Tibial nerve (tissue), 4 donors: ENCODE results near the gene SLC9A2. TPM values are rescaled to one million over a fixed set of nuclear protein-coding genes. Genes with fewer than 3 reads are reported as not detected.

ENCODE experiments used
- DNase-seq, 2 donors: peaks; one replicate each; pipeline ENCODE4 v3.0.0-alpha.2; 2019; ENCODE audit warnings: low spot score in 2 of 2
- H3K27ac ChIP-seq, 4 donors: fragments of 200-600 bp; sonication (generic) in 3 of 4; one replicate each; pipeline ENCODE4 v1.5.1; 2017 to 2019; ENCODE audit warnings: mild to moderate bottlenecking in 1 of 4
- H3K27me3 ChIP-seq, 2 donors: fragments of 200-600 bp; sonication (generic) in 1 of 2; one replicate each; pipeline versions ENCODE4 v1.5.1 to v1.6.0; 2017 to 2019
- H3K36me3 ChIP-seq, 3 donors: fragments of 200-600 bp; sonication (generic); one replicate each; pipeline ENCODE4 v1.5.1; 2018 to 2019
- H3K4me1 ChIP-seq, 4 donors: fragments of 200-600 bp; sonication (generic) in 3 of 4; one replicate each; pipeline ENCODE4 v1.5.1; 2017 to 2019
- H3K4me3 ChIP-seq, 4 donors: fragments of 200-600 bp; sonication (generic) in 3 of 4; one replicate each; pipeline ENCODE4 v1.5.1; 2017 to 2019; ENCODE audit warnings: mild to moderate bottlenecking in 1 of 4, moderate library complexity in 1 of 4
- H3K9me3 ChIP-seq, 4 donors: fragments of 200-600 bp; sonication (generic) in 3 of 4; one replicate each; pipeline ENCODE4 v1.5.1; 2017 to 2019
- EP300 ChIP-seq, 2 donors: sonication (generic); formaldehyde crosslinking; IDR thresholded peaks; one replicate each; pipeline ENCODE4 v1.6.1; 2017; ENCODE audit warnings: antibody characterized with exemption in 2 of 2, mild to moderate bottlenecking in 1 of 2
- POLR2A ChIP-seq, 2 donors: fragments of 450-650 bp; IDR thresholded peaks; one replicate each; pipeline ENCODE4 v1.6.1; 2017; ENCODE audit warnings: antibody characterized with exemption in 2 of 2, mild to moderate bottlenecking in 2 of 2, moderate library complexity in 2 of 2
- WGBS, 2 donors: methylation state at CpG; one replicate each; pipeline ENCODE4 v1.1.5; 2018; 5-methylcytosine and 5-hydroxymethylcytosine counted together
- total RNA-seq, 4 donors: library from RNA; depleted of rRNA; stranded (reverse); fragments of >200 nt; gene quantifications; one replicate each; pipeline ENCODE4 v1.1.0, GENCODE V29; 2016
- TF ChIP-seq, protein P1 (sequence below), 5 experiments: fragments of 200-600 bp in 3 of 5; fragments of 450-650 bp in 2 of 5; sonication (generic) in 3 of 5; IDR thresholded peaks; one replicate each; pipeline ENCODE4 v1.5.1; 2016 to 2019; ENCODE audit warnings: antibody characterized with exemption in 5 of 5, mild to moderate bottlenecking in 3 of 5, moderate library complexity in 2 of 5

SLC9A2 gene
- total RNA-seq, 4 donors from 2014 or later, result under 0.01 TPM; not detected in 3

DNA sequence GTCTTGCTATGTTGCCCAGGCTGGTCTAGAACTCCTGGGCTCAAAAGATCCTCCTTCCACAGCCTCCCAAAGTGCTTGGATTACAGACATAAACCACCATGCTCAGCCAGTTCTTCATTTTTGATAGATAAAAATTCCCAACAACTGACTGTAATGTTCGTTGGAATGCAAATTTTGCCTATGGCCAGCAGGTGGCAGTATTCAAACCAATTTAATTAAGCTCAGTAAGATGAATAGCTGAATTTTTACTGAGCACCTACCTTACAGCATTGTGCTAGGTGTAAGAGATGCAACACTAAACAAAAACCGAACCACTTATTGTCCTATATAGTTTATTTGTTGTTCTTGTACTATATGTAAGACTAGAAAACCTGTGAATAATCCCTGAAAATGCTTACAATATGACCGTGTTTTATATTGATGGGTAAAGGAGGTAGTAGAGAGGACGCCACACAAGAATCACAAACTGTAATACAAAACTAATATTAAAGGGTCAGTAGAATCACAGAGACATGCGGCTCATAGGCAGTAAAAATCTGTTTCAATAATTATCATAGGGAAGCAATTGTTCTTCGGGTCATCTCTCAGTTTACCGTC is 134.3 kb downstream of the SLC9A2 start:
- H3K4me1 ChIP-seq, result no peaks in the 10 kb centered on the region
- no peak overlapping the region for H3K4me3 ChIP-seq
- WGBS, 2 donors, result 68 to 71% methylated on average over 7 of the region's 7 CpGs
- H3K9me3 ChIP-seq, result no peaks in the 10 kb centered on the region
- DNase-seq, result peak in 1 of 2 donors; percentile 11
- TF ChIP-seq POLR2A (IDR thresholded peaks at IDR 0.05), result no peak
- no peak for TF ChIP-seq EP300 (IDR thresholded peaks at IDR 0.05)
- TF ChIP-seq, protein P1, sequence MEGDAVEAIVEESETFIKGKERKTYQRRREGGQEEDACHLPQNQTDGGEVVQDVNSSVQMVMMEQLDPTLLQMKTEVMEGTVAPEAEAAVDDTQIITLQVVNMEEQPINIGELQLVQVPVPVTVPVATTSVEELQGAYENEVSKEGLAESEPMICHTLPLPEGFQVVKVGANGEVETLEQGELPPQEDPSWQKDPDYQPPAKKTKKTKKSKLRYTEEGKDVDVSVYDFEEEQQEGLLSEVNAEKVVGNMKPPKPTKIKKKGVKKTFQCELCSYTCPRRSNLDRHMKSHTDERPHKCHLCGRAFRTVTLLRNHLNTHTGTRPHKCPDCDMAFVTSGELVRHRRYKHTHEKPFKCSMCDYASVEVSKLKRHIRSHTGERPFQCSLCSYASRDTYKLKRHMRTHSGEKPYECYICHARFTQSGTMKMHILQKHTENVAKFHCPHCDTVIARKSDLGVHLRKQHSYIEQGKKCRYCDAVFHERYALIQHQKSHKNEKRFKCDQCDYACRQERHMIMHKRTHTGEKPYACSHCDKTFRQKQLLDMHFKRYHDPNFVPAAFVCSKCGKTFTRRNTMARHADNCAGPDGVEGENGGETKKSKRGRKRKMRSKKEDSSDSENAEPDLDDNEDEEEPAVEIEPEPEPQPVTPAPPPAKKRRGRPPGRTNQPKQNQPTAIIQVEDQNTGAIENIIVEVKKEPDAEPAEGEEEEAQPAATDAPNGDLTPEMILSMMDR (IDR thresholded peaks at IDR 0.05), result peak; percentile 39 to 80 (median 60)
- no peaks in the 10 kb centered on the region for H3K36me3 ChIP-seq
- H3K27me3 ChIP-seq, result no peaks in the 10 kb centered on the region
- H3K27ac ChIP-seq, result no peak overlapping the region

DNA sequence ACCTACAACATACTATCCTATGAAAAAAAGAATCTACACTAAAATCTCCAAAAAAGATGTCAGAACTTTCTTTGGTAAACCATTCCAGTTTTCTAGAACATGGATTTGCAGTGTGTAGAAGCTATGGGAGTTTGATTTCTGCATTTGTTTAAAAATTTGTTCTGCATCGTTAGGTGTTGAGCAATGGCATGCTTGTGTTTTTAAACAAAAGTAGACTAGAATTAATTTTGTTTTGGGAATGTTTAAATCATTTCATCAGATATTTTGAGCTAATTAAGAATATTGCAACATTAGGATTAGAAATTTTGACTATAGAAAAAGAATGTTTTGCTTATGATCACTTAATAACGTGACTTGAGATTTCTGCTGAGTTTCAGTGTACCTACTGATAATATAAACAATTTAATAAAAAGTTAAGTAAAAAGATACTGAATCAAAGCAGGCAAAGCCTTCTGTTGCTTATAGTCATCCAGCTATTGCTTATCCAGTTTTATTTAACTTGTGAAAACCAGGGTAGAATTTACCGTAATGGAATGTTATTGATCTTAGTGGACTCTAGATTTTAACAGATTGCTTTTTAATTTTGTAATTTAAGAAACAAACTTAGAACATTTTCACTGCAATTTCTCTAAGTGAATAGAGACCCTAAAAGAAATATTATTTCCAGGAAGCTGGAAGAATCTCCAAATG is 135.2 kb downstream of the SLC9A2 start:
- H3K4me3 ChIP-seq, result no peak overlapping the region
- 91 to 92% methylated on average over 3 of the region's 3 CpGs for WGBS, 2 donors
- no peak for DNase-seq
- TF ChIP-seq, protein P1 (IDR thresholded peaks at IDR 0.05), result no peak
- no peak for TF ChIP-seq EP300 (IDR thresholded peaks at IDR 0.05)
- TF ChIP-seq POLR2A (IDR thresholded peaks at IDR 0.05), result no peak
- no peaks in the 10 kb centered on the region for H3K9me3 ChIP-seq
- H3K27me3 ChIP-seq, result no peaks in the 10 kb centered on the region
- H3K4me1 ChIP-seq, result no peaks in the 10 kb centered on the region
- no peaks in the 10 kb centered on the region for H3K36me3 ChIP-seq
- H3K27ac ChIP-seq, result no peak overlapping the region

DNA sequence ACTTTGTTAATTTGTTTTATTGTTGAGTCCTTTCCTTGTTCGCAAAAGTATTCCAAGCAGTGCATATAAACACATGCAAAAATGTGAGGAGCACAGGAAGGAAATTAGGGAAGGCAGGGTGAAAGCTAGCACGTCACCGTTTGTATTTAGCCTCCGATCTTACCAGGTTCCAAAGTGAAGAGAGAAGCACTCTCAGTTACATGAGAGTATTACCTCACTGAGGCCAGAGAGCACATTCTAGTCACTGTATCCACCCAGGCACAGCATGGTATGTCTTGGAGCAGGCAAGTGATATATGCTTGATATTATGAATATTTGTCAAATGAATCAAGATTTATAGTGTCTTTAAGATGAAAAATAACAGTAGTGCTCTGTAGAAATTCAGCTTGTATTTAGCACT is 135.9 kb downstream of the SLC9A2 start:
- no peaks in the 10 kb centered on the region for H3K9me3 ChIP-seq
- H3K27ac ChIP-seq, result no peak overlapping the region
- no peaks in the 10 kb centered on the region for H3K36me3 ChIP-seq
- no peaks in the 10 kb centered on the region for H3K27me3 ChIP-seq
- no peaks in the 10 kb centered on the region for H3K4me1 ChIP-seq
- TF ChIP-seq POLR2A (IDR thresholded peaks at IDR 0.05), result no peak
- TF ChIP-seq EP300 (IDR thresholded peaks at IDR 0.05), result no peak
- TF ChIP-seq, protein P1 (IDR thresholded peaks at IDR 0.05), result no peak
- 63 to 74% methylated on average over 4 of the region's 4 CpGs for WGBS, 2 donors
- H3K4me3 ChIP-seq, result no peak overlapping the region
- no peak for DNase-seq

DNA sequence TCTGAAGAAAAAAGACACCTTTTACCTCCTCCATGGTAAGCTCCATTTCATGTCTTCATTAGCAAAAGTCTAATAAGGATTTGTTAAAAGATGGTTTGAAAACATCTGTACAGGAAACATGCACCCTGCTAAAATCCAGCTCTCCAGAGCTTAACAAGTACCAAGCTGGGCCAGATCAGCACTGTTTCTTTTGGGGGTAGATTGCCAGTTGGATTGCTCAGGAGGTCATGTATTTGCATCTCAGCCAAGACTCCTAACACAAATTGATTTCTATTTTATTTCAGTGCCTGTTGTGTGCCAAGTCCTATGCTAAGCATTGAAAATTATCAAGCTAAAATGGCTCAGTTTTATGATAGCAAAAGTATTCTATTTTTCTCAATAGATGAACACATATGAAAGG is 139.1 kb downstream of the SLC9A2 start:
- TF ChIP-seq, protein P1 (IDR thresholded peaks at IDR 0.05), result no peak
- TF ChIP-seq POLR2A (IDR thresholded peaks at IDR 0.05) (no peak), EP300 (IDR thresholded peaks at IDR 0.05) (no peak)
- no peak overlapping the region for H3K4me3 ChIP-seq
- H3K27me3 ChIP-seq, result no peaks in the 10 kb centered on the region
- DNase-seq, result no peak
- no peak overlapping the region for H3K27ac ChIP-seq
- no peaks in the 10 kb centered on the region for H3K4me1 ChIP-seq
- H3K9me3 ChIP-seq, result no peaks in the 10 kb centered on the region
- no peaks in the 10 kb centered on the region for H3K36me3 ChIP-seq

Other genes with a start within 250 kb of the SLC9A2 start
- 1 to 10 TPM in 2 of 4 donors, under 1 TPM in 2; 0.22 to 3.9 (median 0.88) TPM for gene IL18RAP, start 196.4 kb upstream of the SLC9A2 start, total RNA-seq
- gene SLC9A4, start 146.3 kb upstream of the SLC9A2 start, total RNA-seq, result under 1 TPM in 1 of 4 donors, not detected in 3; 0.30 TPM
- gene TMEM182, start 142.5 kb downstream of the SLC9A2 start, total RNA-seq, result 1 to 10 TPM in 3 of 4 donors, not detected in 1; 1.8 to 2.8 (median 2.1) TPM